ENCODE data around the gene CACNA1B.

The CACNA1B gene

GRCh38 chr9:138043411-138044345 lies 166.1 kb downstream of the CACNA1B start:
- no peak for DNase-seq

- no peak for DNase-seq
Measured at GRCh38 chr9:138044485-138045383, 167.2 kb downstream of the CACNA1B start.

GRCh38 chr9:138045541-138046490 lies 168.2 kb downstream of the CACNA1B start:
- DNase-seq = no peak

GRCh38 chr9:138046641-138047301 lies 169.2 kb downstream of the CACNA1B start:
- no peak for DNase-seq

GRCh38 chr9:138047469-138048040 lies 170.0 kb downstream of the CACNA1B start:
- no peak for DNase-seq

- DNase-seq = no peak
Measured at GRCh38 chr9:138048184-138048583, 170.6 kb downstream of the CACNA1B start.

GRCh38 chr9:138049085-138049778 lies 171.7 kb downstream of the CACNA1B start:
- no peak for DNase-seq

- DNase-seq = no peak
Measured at GRCh38 chr9:138049779-138050471, 172.3 kb downstream of the CACNA1B start.

- DNase-seq = no peak
Measured at GRCh38 chr9:138050472-138051330, 173.1 kb downstream of the CACNA1B start.

- DNase-seq = no peak
Measured at GRCh38 chr9:138051586-138052321, 174.2 kb downstream of the CACNA1B start.

GRCh38 chr9:138052322-138052615 lies 174.7 kb downstream of the CACNA1B start:
- DNase-seq = no peak

GRCh38 chr9:138052635-138053320 lies 175.2 kb downstream of the CACNA1B start:
- DNase-seq = no peak

GRCh38 chr9:138053321-138053868 lies 175.8 kb downstream of the CACNA1B start:
- no peak for DNase-seq

GRCh38 chr9:138053996-138054752 lies 176.6 kb downstream of the CACNA1B start:
- DNase-seq = no peak

- no peak for DNase-seq
Measured at GRCh38 chr9:138057726-138058125, 180.1 kb downstream of the CACNA1B start.

GRCh38 chr9:138058181-138058580 lies 180.6 kb downstream of the CACNA1B start:
- DNase-seq = no peak

GRCh38 chr9:138059196-138059595 lies 181.6 kb downstream of the CACNA1B start:
- no peak for DNase-seq
